Endothelial cell (in vitro differentiated cells): ENCODE measurements around the gene SEC14L1. TPM values are rescaled to one million over a fixed set of nuclear protein-coding genes. Genes with fewer than 3 reads are reported as not detected.
"Not testable (repeated sequence)": the region's sequence is repeated elsewhere in the genome, so short reads cannot be mapped to it uniquely, and the experiment has no call there.

ENCODE experiments used
- DNase-seq: peaks from one replicate; pipeline ENCODE4 v3.0.0; 2021; ENCODE audit warnings: low spot score
- H3K27ac Mint-ChIP-seq: one replicate; pipeline ENCODE4 v1.8.0; 2021; ENCODE audit warnings: mixed read lengths, inconsistent platforms; ENCODE audit not compliant: unreplicated experiment
- H3K27me3 Mint-ChIP-seq: one replicate; pipeline ENCODE4 v1.8.0; 2021; ENCODE audit warnings: mild to moderate bottlenecking, moderate library complexity, mixed read lengths, inconsistent platforms; ENCODE audit not compliant: unreplicated experiment
- H3K36me3 Mint-ChIP-seq: one replicate; pipeline ENCODE4 v1.8.0; 2021; ENCODE audit warnings: mild to moderate bottlenecking, low read depth, mixed read lengths, inconsistent platforms; ENCODE audit not compliant: unreplicated experiment
- H3K4me1 Mint-ChIP-seq: one replicate; pipeline ENCODE4 v1.8.0; 2021; ENCODE audit warnings: mild to moderate bottlenecking, mixed read lengths, inconsistent platforms; ENCODE audit not compliant: unreplicated experiment
- H3K4me3 Mint-ChIP-seq: one replicate; pipeline ENCODE4 v1.8.0; 2021; ENCODE audit warnings: mild to moderate bottlenecking, mixed read lengths, inconsistent platforms; ENCODE audit not compliant: unreplicated experiment
- H3K9me3 Mint-ChIP-seq: one replicate; pipeline ENCODE4 v1.8.0; 2021; ENCODE audit warnings: mixed read lengths, inconsistent platforms; ENCODE audit not compliant: unreplicated experiment
- total RNA-seq: library from RNA; stranded (reverse); fragmentation: NEBNext Ultra II Directional; extraction: Animal tissue kit (Norgen Biotek cat#: 25700); gene quantifications from one replicate; pipeline ENCODE4 v1.2.1, GENCODE V29; 2021; ENCODE audit not compliant: unreplicated experiment
- TF ChIP-seq, protein P1 (sequence below): fragments of 200-600 bp; sonication (generic); IDR thresholded peaks from one replicate; pipeline ENCODE4 v1.5.0; 2021; ENCODE audit warnings: antibody characterized with exemption; ENCODE audit not compliant: unreplicated experiment

Gene SEC14L1
- total RNA-seq, 1 donor from 2014 or later, result 315 TPM

DNA sequence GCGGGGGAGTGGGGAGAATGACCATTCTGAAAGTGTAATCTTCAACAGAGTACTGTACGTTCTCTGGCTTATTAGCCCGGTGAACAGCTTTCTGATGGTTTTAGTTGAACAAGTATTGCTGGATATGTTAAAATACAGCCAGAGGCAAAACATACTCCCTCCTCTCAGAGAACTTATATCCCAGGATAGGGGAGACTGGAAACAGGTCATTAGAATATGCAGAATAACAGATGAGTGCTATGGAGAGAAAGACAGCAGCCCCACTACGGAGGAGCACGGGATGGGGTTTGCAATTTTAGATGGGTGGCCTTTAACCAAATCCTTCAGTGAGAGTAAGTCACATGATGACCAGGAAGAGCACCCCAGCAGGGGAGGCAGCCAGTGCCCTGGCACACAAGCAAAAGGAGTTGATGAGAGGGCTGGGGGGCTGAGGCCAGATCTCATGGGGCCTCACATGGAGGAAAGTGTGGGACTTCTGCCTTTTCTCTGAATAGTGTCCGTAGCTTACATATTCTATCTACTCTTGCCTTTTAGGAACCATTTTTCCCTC is 43.1 kb upstream of the SEC14L1 start:
- H3K27me3 Mint-ChIP-seq, result peaks cover 4% of the 10 kb centered on the region
- no peak overlapping the region for H3K27ac Mint-ChIP-seq
- DNase-seq, result no peak
- peaks cover 9% of the 10 kb centered on the region for H3K36me3 Mint-ChIP-seq
- H3K4me3 Mint-ChIP-seq, result no peak overlapping the region
- H3K9me3 Mint-ChIP-seq, result no peaks in the 10 kb centered on the region
- peaks cover 27% of the 10 kb centered on the region for H3K4me1 Mint-ChIP-seq
- TF ChIP-seq, protein P1, sequence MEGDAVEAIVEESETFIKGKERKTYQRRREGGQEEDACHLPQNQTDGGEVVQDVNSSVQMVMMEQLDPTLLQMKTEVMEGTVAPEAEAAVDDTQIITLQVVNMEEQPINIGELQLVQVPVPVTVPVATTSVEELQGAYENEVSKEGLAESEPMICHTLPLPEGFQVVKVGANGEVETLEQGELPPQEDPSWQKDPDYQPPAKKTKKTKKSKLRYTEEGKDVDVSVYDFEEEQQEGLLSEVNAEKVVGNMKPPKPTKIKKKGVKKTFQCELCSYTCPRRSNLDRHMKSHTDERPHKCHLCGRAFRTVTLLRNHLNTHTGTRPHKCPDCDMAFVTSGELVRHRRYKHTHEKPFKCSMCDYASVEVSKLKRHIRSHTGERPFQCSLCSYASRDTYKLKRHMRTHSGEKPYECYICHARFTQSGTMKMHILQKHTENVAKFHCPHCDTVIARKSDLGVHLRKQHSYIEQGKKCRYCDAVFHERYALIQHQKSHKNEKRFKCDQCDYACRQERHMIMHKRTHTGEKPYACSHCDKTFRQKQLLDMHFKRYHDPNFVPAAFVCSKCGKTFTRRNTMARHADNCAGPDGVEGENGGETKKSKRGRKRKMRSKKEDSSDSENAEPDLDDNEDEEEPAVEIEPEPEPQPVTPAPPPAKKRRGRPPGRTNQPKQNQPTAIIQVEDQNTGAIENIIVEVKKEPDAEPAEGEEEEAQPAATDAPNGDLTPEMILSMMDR, result no peak

DNA sequence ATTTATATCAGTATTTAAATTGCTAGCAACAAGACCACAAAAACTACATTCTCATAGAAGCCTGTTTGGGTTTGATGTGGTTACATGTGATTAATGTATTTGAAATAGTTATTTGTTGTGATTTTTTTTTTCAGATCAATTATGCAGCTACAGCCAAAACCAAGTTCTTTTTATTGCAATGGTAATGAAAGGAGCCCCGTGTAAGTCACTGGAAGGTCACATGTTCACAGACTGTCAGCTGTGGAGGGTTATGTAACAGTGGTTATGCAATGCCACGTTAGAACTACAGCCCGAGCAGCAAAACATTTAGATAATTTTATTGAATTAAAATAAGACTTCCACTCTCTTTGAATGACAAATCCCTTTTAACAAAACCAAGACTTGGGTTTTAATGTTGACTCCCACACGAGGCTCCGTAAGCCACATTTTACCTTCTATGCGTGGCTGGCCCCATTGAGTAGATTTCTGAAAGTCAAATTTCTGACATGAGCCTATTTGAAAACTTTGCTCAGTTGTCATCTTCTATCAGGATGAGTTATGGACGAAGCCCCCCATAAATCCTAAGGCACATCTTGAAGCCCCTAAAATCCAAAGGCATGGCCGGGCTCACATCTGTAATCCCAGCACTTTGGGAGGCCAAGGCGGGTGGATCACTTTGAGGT is 41.8 kb upstream of the SEC14L1 start:
- H3K27me3 Mint-ChIP-seq, result peaks cover 4% of the 10 kb centered on the region
- H3K27ac Mint-ChIP-seq, result peak overlapping the region; percentile 48
- H3K4me1 Mint-ChIP-seq, result peaks cover 30% of the 10 kb centered on the region
- TF ChIP-seq, protein P1, result no peak
- no peaks in the 10 kb centered on the region for H3K9me3 Mint-ChIP-seq
- DNase-seq, result no peak
- H3K4me3 Mint-ChIP-seq, result peak overlapping the region; percentile 22
- H3K36me3 Mint-ChIP-seq, result peaks cover 3% of the 10 kb centered on the region

DNA sequence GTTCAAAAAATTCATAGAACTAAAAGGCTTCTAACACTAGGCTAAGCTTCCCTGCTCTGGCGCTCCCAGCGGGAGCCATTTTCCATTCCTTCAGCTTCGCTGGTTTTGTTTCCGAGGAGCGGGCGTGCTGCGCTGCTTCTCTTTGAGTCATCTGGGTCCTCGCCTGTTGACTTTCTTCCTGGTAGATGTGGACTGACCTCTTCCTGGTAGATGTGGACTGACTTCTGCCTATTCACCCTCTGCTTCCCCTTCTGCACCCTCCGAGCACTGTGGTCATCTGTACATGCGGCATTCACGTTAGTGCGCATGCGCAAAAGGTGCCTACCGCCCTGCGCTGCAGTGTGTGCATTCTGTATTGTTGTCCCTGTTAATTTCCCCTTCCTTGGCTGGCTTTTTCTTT is 40.8 kb upstream of the SEC14L1 start:
- Mint-ChIP-seq H3K27ac (peak overlapping the region; percentile 48), H3K4me1 (peaks cover 34% of the 10 kb centered on the region), H3K36me3 (peaks cover 3% of the 10 kb centered on the region), H3K9me3 (no peaks in the 10 kb centered on the region), H3K27me3 (peaks cover 4% of the 10 kb centered on the region), H3K4me3 (peak overlapping the region; percentile 52)
- no peak for DNase-seq
- TF ChIP-seq, protein P1, result no peak

DNA sequence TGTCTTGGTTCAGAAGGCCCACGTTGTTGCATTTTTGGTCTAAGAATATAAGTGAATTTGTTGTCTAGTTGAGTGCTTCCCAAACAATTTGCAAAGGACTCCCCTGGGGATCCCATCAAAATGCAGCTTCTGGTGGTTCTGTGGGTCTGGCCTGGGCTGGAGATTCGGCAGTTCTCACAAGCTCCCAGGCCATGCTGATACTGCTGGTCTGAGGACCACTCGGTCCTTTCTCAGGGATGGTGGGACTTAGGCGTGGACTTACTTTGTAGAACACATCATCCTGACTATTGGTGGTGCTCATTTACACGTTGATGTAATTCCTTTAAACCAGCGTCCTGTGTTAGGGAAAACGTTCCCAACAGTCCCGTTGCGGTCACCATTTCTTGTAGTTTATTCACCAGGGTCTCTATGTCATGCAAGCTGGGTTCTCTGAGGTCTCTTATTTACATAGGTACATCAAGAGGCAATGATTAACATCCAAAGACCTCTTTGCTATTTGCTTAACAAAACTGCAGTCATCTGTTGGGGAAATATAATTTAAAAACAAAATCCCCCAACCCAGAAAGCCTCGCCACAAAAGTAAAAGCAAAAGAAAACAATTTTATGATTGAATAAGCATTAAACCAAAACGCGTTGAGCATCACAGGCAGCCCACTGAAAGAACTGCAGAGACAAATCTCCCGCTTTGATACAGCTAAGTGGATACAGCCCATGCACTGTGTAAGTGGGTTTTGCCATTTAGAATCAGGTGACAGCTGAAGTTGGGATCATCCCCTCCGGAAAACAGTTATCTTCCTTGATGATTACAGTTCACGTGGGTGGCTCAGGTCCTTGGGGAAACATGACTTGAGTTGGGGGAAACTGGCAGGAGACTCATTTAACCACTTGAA is 39.0 kb upstream of the SEC14L1 start:
- no peaks in the 10 kb centered on the region for H3K9me3 Mint-ChIP-seq
- peaks cover 41% of the 10 kb centered on the region for H3K4me1 Mint-ChIP-seq
- H3K27me3 Mint-ChIP-seq, result peaks cover 4% of the 10 kb centered on the region
- no peak for DNase-seq
- TF ChIP-seq, protein P1, result no peak
- peaks cover 6% of the 10 kb centered on the region for H3K36me3 Mint-ChIP-seq
- H3K27ac Mint-ChIP-seq, result no peak overlapping the region
- H3K4me3 Mint-ChIP-seq, result no peak overlapping the region

DNA sequence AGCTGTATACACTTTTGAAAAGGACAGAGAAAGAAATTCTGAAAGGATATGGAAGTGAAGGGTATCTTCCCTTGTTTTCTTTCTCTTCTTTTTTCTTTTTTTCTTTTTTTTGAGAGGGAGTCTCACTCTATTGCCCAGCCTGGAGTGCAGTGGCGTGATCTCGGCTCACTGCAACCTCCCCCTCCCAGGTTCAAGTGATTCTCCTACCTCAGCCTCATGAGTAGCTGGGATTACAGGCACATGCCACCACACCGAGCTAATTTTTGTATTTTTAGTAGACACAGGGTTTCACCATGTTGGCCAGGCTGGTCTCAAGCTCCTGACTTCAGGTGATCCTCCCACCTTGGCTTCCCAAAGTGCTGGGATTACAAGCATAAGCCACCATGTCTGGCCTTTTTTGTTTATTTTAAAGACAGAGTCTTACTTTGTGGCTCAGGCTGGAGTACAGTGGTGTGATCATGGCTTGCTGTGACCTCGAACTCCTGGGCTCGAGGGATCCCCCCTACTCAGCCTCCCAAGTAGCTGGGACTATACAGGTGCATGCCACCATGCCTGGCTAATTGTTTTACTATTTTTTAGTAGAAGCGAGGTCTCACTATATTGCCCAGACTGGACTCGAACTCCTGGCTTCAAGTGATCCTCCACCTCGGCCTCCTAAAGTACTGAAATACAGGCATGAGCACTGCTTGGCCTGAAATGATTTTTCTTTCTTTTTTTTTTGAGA is 38.2 kb upstream of the SEC14L1 start:
- peaks cover 43% of the 10 kb centered on the region for H3K4me1 Mint-ChIP-seq
- not testable (repeated sequence) for H3K9me3 Mint-ChIP-seq, H3K36me3 Mint-ChIP-seq, DNase-seq, H3K27ac Mint-ChIP-seq, H3K27me3 Mint-ChIP-seq, H3K4me3 Mint-ChIP-seq
